Right hindlimb (tissue), 1 donor: Measurements from ENCODE around the gene DAG1.
"Not testable (repeated sequence)": the region's sequence is repeated elsewhere in the genome, so short reads cannot be mapped to it uniquely, and the experiment has no call there.

Experiments
- DNase-seq: peaks from one replicate; pipeline ENCODE4 v3.0.0-alpha.2; 2018

Gene DAG1

DNA sequence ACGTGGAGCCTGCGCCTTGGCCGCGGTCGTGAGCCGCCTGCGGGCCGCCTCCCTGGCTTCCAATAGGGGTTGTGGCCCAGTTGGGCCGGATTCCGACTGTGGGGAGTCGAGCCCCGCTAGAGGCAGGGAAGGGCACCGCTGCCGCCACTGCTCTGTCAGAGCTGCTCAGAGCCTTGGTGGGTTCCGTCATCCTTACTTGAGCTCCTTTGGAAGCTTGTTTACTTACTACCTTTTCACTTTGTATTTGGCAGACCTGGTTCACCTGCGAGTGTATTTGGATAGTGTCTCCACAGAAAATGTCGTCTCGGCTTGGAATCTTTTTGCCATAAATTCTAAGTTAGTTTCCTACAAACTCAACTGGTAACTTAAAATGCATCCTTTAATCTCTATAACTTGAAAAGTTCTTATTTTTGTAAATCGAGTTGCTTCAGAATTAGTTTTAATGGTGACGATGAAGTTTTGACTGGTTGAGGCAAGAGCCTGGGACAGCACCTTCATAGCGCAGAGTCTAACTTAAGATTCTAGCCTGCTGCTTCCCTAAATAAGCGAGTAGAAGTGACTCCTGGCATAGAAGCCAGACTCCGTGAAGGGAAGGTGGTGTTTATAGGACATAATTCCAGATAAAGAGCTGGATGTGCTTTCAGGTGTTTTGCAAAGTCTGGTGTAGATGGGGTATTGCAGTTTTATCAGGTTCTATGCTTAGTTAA, 800 bp downstream of the DAG1 start:
- no peak for DNase-seq

DNA sequence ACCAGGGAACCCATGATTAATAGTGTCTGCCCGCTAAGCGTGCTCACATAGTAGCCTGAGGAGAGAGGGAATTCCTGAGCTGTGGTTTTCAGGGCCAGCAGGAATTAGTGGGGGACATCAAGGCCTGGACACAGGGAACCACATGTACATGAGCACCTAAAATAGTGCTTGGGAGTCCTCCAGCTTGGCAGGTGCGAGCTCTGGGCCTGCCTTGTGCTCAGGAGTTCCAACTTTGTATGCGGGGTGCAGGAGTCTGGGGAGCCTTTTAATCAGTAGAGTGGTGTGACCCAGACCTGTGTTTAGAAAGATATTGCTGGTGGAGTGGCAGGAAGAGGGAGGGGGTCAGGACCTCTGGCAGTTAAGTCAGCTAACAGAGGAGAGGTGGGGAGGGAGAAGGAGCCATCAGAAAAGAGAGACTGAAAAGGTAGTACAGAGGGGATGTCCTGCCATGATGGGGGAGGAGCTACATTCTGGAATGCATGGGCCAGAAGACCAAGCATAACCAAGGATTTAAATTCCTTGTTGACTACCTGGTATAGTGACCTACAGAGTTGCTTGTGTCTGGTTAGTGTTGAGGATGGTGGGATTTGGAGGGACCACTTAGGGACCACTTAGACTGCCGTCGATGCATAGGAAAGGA, 1.9 kb downstream of the DAG1 start:
- no peak for DNase-seq

DNA sequence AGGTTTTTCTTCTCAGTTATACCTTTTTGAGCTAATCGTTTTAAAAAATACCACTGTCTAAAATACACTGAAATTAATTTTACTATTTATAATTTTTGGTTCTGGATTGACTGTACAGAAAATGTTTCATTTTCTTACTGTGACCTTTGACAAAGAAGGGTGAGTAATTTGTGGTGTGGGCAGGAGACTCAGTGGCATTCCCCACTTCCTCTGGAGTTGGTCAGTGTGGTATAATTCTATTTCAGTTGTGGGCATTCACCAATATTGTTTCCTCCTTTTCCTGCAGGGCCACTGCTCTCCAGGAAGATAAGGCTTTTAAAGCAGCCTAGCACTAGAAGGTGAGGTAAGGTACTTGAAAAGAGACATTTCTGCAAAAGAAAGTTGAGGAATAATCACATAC, 6.5 kb downstream of the DAG1 start:
- no peak for DNase-seq

DNA sequence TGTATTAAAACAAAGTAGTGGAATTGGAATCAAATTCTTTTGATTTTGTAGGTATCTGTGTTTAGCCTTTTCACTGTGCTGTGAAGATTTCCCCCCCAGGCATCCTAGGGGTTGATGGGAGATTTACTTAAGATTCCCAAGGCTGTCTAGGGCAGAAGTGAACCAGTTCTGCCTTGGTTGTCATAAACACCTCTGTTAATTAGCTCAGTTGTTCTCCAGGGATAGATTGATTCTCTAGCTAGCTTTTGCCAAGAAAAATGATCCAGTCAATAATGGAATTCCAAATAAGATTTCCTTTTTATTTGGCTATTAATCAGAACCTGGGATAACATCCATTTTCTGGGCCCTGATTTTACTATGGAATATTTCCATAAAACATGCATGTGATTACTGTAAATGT, 12.7 kb downstream of the DAG1 start:
- DNase-seq, result no peak

DNA sequence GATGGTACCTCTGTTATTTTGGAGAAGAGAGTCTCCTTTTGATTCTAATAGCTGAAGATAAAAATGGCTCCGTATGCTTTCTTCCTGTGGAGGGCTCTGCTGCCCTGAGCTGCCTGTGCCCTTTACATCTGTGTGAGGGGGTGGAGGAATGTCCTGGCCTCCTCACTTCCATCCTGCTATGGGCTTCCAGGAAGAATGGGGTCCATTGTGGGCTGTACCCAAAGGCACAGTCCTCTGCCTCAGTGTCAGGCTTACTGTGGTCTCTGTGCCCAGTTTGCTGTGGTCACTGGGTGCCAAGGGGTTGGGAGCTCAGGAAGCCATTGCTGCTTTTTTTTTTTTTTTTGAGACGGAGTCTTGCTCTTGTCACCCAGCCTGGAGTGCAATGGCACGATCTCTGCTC, 14.4 kb downstream of the DAG1 start:
- no peak for DNase-seq

DNA sequence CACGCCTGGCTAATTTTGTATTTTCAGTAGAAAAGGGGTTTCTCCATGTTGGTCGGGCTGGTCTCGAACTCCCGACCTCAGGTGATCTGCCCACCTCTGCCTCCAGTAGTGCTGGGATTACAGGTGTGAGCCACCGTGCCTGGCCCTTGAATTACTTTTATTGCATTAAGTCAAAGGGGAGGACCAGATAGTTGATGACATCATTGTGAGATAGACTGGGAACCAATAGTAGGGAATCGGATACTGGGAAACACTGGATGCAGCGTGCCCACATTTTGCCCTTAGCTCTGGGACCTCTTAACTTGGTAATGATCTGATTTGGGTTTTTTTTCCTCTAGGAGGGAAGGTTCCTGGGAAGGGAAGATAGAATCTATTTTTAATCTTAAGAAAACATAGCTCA, 19.2 kb downstream of the DAG1 start:
- no peak for DNase-seq

DNA sequence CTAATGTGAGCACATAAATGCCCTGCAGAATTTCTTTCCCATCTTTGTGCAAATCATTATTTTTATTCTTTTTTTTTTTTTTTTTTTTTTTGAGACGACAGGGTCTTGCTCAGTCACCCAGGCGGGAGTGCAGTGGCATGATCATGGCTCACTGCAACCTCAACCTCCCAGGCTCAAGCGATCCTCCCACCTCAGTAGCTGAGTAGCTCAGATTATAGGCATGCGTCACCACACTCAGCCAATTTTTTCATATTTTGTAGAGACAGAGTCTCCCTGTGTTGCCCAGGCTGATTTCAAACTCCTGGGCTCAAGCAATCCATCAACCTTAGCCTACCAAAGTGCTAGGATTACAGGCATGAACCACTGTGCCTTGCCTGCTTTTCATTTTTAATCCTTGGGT, 22.9 kb downstream of the DAG1 start:
- DNase-seq, result no peak

DNA sequence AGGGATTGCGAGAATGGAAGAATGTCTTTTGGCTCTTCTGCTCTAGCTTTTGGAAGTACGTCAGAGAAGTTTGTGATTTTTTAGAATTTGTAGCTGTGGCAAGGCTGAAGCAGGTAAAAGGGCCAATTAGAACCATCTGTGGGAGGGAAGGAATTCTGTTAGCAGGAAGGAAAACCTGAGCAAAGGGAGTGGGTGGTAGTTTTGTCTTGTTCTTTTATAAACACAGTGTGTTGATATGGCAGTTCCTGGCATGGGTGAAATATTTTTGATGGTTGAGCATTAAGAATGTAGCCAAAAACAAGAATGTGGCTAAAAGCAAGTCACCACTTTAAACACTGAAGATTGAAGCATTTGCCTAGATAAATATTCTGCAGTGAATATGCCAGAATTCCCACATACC, 23.8 kb downstream of the DAG1 start:
- DNase-seq, result no peak

DNA sequence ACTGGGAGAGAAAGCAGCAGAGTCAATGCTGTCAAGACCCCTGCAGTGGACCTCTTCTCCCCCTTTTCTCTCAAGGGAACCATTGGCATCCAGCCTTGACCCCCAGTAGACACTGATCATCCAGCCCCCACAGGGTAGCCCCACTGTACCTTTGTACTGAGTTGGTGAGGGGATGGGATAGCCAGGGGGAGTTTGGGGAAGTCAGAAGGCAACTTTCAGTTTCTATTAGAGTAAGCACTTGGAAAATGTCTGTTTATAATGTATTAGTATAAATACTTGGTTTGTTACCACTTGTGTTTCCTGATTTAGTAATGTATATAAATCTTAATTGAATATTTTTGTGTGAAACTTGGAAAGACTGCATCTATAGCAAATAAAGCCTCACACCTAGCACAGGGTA, 25.0 kb downstream of the DAG1 start:
- no peak for DNase-seq

DNA sequence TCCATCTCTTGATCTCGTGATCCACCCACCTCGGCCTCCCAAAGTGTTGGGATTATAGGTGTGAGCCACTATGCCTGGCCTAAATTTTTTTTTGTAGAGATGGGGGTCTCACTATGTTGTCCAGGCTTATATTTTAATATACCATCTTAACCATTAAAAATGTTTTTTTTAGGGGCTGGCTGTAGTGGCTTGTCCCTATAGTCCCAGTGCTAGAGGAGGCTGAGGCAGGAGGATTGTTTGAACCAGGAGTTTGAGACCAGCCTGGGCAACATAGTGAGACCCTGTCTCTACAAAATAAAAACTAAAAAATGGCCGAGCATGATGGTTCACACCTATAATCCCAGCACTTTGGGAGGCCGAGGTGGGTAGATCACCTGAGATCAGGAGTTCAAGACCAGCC, 26.8 kb downstream of the DAG1 start:
- not testable (repeated sequence) for DNase-seq

DNA sequence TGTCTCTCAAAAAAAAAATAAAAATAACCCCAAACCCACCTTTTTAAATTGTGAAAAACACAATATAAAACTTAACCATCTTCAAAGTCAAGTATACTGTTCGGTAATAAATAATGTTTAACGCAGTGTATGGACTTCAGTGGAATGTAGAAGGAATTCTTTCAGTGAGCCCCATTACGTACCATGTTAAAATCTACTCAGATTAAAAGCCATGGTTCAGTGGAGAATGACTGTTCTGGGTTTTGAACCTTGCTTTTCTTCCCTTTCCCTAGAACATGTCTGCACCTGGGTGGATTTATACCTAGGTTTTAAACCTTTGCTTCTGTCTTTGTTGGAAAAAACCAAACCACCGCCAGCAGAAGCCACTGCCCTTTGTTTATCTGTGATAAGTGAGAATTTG, 27.5 kb downstream of the DAG1 start:
- DNase-seq, result no peak

DNA sequence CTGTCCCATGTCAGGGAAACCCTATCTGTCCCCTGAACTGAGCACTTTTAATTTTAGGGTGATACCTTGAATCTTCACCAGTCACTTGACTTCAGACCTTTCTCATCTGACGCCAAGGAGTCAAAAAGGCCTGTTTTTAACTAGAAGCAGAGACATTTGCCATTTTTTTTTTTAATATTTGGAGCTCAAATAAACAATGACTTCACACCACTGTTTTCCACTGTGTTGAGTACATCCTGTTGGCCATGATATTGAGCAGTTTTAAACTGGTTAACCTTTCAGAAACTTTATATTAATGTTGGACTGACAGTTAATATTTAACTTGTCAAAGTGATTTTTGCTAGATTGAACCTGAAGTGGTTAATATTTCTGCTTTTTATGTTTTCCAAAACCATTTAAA, 28.2 kb downstream of the DAG1 start:
- no peak for DNase-seq

DNA sequence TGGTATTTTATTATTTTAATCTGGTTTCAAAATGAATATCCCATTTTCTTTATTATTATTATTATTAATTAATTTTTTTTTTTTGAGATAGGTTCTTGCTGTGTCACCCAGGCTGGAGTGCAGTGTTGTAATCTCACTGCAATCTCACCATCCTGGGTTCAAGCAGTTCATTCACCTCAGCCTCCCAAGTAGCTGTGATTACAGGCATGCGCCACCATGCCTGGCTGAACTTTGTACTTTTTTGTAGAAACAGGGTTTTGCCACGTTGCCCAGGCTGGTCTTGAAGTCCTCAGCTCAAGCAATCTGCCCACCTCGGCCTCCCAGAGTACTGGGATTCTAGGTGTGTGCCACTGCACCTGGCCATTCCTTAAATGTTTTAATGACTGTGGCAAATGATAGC, 28.6 kb downstream of the DAG1 start:
- DNase-seq, result no peak

DNA sequence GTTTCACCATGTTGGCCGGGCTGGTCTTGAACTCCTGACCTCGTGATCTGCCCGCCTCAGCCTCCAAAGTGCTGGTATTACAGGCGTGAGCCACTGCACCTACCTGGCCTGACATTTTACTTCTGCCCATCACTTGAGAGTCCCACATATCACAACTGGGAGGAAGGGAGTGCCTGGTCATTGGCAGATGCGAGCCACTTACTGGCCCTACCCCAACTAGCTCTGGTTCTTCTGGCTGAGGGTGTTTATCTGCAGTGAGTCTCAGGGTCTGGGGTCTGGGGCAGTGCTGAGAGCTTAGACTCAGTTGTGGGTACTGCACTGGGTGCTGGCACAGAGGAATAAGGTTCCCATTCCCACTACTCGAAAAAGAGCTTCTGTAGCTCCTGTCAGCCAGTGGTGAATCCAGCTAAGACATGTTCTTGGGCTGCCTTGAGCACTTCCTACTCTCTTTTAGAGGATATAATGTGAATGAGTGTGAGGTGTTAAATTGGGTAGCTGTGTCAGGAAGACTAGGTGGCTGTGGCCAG, 30.2 kb downstream of the DAG1 start:
- DNase-seq, result no peak

DNA sequence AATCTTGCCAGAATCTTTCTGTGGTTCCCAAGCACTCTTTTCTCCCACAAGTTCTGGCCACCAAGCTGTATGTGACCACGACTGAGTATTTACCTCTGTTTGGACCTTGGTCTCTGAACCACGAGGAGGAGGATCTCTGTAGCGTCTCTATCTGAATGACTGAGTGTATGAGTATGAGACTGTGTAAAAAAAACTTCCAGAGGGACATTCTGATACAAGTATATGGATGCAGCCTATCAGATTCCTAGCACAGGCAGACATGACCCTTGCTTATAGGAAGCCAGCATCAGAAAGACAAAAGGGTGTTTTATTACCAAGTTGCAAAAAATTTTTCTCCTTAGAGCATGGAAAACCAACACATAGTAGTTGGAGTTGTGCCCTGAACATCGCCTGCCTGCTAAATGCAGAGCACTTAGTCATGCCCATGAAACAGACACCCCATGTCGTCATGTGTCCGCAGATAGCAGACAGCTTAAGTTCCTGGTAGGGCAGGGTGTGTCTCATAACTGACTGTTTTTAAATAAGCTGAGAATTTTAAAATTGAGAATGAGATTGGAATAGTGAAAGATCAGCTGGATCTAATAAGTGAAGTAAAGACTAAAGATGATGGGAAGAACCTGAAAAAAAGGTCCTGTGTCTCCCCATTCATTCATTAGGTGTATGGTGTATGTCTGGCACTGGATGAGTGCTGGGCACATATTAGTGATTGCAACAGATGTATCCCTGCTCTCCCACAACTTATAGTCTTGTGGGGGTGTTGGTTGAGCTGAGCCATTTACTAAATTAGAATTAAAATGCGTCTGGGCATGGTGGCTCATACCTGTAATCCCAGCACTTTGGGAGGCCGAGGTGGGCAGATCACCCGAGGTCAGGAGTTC, 30.9 kb downstream of the DAG1 start:
- DNase-seq, result peak; percentile 70

DNA sequence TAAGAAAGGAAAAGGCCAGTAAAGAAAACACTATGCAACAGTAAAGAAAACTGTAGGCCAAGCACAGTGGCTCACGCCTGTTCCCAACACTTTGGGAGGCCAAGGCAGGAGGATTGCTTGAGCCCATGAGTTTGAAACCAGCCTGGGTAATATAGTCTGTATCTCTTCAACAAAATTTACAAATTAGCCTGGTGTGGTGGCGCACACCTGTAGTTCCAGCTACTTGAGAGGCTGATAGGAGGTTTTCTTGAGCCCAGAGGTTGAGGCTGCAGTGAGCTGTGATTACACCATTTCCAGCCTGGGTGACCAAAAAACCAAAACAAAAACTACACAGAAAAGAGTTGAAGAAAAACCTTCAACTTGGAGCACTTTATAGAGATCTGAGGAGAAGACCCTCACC, 31.8 kb downstream of the DAG1 start:
- no peak for DNase-seq

DNA sequence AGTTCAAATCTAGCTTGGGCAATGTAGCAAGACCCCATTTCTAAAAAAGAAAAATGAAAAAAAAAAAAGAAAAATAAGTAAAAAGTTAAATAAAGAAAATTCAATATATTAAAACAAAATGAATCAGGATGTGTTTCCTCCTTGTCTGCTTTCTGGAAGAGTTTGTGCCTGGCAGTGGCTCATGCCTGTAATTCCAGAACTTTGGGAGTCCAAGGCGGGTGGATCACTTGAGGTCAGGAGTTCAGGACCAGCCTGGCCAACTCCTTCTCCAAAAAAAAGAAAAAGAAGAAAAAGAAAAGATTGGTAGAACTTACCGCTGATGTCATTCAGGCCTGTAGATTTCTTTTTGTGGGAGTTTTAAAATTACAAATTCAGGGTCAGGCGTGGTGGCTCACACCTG, 36.8 kb downstream of the DAG1 start:
- no peak for DNase-seq

DNA sequence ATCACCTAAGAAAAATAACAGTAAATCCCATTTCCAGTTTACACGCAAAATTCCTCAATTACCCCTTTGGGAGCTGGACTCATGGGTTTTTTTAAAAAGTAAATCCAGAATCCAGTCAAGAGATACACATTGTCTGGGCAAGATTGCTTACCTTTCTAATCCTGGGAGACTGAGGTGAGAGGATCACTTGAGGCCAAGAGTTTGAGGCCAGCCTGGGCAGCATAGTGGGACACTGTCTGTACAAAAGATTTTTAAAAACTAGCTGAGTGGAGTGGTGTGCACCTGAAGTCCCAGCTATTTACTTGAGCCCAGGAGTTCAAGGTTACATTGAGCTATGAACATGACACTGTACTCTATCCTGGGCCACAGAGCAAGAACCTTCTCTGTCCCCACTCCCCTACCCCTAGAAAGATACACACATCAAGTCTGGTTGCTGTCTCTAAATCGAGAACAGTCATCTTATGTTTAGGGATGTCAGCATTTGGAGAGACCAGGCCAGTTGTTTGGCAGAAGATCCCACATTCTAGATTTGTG, 39.0 kb downstream of the DAG1 start:
- no peak for DNase-seq

DNA sequence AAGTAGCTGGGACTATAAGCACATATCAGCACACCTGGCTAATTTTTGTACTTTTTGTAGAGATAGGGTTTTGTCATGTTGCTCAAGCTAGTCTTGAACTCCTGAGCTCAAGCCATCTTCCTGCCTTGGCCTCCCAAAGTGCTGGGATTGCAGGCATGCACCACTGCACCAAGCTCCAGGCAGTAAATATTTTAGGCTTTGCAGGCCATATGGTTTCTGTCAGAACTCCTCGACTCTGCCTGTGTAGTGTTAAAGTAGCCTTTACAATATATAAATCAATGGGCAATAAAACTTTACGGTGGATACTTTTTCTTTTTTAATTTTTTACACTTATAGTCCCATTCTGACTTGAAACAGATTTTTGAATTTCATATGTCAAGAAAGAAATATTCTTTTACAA, 41.6 kb downstream of the DAG1 start:
- DNase-seq, result no peak

DNA sequence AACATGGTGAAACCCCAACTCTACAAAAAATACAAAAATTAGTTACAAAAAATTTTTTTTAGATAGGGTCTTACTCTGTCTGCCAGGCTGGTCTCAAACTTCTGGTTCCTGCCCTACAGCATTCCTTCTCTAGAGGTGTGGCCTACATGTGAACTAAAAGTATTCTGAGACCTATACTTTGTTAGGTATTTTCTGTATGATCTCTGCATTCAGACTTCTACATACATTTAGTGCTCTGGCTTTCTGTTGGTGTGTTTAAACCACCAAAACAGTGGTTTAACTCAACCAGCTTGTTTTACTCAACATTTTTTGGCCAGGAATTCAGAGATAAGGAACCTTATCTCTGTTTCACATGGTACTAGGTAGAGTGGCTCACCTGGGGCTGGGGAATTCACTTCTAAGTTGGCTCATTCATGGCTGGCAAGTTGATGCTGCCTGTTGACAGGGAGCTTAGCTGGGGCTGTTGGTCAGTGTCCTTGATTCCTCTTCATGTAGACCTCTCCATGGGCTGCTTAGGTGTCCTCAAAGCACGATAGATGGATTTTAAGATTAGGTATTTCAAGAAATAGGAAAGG, 42.8 kb downstream of the DAG1 start:
- no peak for DNase-seq

DNA sequence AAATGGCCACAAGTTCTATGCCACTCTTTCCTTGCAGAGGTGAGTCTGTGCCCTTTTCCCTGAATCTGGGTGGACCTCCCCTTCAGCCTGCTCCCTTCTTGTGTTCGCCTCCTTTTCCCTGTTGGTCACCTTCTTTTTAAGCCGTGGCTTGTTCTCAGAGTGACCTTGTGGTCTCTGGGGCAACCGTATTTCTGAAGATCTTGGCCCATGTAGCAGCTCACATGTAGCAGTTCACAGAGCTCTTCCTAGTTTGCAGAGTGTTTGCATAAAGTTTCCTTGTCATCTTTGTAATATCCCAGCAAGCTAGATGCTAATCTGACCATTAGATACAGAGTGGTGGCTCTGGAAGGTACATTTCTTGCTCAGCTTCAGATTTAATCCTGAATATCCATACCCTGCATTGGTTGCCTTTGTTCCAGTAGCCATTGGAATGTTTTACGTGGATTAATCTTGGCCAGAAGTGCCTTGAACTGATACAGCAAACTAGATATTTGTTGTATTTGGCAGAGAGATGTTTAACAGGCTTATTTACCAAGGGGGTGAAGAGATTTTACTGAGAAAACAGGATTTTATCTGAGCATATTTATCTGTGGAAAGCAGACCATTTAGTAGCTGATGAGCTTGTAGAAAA, 43.5 kb downstream of the DAG1 start:
- DNase-seq, result no peak

DNA sequence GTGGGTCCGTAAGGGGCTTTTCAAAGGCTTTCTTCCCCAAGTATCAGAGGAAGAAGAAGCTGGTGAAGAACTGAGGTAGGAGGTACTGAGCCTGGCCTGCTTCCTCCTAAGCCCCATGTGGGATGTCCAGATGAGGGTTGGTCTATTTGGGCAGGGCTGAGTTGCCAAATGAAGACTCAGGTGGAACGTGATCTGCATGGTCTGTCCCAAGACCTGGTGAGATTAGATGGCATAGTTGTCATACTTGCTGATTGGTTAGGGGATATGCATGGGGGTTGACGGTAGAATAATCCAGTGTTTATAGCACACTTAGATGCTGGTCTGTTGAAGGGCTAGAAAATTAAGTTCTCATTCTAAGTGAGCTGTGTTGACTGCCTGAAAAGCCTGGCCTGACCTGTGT, 47.9 kb downstream of the DAG1 start:
- DNase-seq, result no peak

DNA sequence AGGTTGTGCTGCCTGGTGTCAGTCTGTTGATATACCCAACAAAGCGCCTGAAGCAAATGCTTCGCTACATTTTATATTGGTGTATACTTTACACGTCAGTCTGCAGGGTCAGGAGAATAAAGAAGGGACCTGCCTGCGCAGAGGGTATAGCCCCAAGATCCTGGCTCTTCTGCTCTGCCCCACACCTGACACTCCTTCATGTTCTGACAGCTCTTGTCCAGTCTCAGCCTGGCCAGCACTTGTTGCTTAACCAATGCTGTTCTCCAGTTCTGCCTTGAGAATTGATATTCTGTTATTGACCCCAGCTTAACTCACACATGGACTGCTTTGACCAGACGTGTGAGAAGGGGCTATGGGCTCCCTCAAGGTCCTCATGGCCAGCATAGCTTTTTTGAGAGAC, 48.4 kb downstream of the DAG1 start:
- no peak for DNase-seq
